Fibroblast of skin of right quadriceps (primary cell): Measurements from ENCODE around the gene SPEM2.

Source experiments
- DNase-seq: peaks from one replicate; pipeline ENCODE4 v3.0.0-alpha.2; 2013

Gene SPEM2

GRCh38 chr17:7423679-7424078 lies 1.7 kb upstream of the SPEM2 start:
- DNase-seq = no peak

DNA sequence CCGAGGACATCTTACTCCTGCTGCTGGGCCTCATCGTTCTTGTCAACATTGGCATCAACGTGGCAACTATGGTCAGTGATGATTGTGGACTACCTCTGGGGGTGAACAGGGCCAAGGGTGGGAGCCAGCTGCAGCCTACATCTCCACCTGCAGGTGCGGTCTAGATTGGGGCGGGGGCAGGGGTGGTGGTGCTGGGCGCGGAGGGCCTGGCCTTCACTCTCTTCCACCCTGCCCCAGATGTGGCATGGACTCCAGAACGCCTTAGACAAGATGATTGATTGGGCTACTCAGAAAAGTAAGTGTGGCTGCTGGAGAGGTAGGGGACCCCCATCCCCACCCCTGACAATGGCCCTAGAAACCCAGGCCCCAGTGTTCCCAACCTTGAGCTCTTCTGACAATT lies 340 bp downstream of the SPEM2 start:
- DNase-seq = no peak

GRCh38 chr17:7426203-7426863 lies 917 bp downstream of the SPEM2 start:
- DNase-seq = no peak

- DNase-seq = no peak
These were observed 1.6 kb downstream of the SPEM2 start for GRCh38 chr17:7426896-7427489.

GRCh38 chr17:7427549-7427948 lies 2.1 kb downstream of the SPEM2 start:
- no peak for DNase-seq

GRCh38 chr17:7428557-7428956 lies 3.1 kb downstream of the SPEM2 start, which contains the start of gene SPEM3:
SPEM3 (plus strand) TSS chr17:7428857; CDS start chr17:7428903, 46 bp downstream.
- DNase-seq = no peak

- no peak for DNase-seq
These were observed 4.3 kb downstream of the SPEM2 start for GRCh38 chr17:7429722-7430121.

DNA sequence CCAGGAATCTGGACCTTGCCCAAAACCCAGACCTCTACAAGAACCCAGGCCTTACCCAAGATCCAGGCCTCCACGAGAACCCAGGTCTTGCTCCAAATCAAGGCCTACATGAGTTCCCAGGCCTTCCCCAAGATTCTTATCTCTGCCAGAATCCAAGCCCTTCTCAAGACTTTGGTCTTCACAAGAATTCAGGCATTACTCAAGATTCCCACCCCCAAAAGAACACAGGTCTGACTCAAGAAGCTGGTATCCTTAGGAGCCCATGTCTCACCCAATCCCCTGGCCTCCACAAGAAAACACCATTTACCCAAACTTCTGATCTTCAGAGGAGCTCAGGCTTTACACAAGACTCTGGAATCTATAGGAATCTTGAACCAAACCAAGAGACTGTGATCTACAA lies 5.8 kb downstream of the SPEM2 start:
- no peak for DNase-seq

DNA sequence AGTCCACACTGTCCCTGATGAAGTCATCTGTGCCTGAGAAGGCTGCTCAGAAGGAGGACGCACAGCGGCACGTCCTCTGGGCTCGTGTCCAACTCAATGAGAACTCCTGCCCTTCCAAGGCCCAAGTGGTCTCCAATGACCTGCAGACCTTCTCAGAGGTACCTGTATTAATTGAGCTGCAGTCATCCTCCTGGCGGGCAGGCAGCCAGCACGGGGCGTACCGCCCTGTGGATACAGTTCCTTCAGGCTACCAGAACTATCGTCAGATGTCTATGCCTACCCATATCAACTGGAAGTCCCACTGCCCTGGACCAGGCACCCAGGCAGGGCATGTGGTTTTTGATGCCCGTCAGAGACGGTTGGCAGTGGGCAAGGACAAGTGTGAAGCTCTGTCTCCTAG lies 6.9 kb downstream of the SPEM2 start:
- DNase-seq = no peak

- DNase-seq = no peak
These were observed 10.5 kb downstream of the SPEM2 start for GRCh38 chr17:7435676-7436555.

DNA sequence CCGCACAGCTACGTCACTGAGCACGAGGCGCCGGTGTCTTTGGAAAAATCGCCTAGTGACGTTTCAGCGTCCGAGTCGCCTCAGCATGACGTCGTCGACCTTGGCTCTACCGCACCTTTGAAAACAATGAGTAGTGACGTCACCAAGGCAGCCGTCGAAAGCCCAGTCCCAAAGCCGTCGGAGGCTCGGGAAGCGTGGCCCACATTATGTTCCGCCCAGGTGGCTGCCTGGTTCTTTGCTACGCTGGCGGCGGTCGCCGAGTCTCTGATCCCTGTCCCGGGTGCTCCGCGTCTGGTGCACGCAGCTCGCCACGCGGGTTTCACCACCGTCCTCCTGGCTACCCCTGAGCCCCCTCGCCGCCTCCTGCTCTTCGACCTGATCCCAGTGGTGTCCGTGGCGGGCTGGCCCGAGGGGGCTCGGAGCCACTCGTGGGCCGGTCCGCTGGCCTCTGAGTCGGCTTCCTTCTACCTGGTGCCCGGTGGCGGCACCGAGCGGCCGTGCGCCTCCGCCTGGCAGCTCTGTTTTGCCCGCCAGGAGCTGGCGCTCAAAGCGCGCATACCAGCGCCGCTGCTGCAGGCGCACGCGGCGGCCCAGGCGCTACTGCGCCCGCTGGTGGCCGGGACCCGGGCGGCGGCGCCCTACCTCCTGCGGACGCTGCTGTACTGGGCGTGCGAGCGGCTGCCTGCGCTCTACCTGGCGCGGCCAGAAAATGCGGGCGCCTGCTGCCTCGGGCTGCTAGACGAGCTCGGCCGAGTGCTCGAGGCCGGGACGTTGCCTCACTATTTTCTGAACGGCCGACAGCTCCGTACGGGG lies 11.3 kb downstream of the SPEM2 start:
- DNase-seq = peak; percentile 73

DNA sequence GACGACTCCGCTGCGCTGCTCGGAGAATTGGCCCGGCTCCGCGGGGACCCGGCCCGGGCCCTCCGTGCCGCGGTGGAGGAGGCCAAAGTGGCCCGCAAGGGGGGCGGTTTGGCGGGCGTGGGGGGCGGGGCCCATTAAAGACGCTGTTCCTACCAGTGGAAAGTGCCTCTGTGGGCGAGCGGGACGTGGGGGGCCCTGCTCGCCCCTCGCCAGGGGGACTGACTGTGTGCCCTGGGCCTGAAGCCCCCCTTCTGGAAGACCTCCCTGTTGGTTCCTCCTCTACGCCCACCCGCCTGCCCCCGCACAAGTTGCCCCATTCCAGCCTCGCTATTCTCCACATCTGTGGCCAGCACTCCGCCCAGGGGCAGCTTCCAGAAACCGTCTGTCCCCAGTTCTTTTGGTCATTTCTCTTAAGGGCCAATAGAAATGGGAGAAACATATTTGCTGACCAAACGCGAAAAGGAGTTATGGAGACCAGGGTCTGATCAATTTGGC lies 12.0 kb downstream of the SPEM2 start:
- no peak for DNase-seq

DNA sequence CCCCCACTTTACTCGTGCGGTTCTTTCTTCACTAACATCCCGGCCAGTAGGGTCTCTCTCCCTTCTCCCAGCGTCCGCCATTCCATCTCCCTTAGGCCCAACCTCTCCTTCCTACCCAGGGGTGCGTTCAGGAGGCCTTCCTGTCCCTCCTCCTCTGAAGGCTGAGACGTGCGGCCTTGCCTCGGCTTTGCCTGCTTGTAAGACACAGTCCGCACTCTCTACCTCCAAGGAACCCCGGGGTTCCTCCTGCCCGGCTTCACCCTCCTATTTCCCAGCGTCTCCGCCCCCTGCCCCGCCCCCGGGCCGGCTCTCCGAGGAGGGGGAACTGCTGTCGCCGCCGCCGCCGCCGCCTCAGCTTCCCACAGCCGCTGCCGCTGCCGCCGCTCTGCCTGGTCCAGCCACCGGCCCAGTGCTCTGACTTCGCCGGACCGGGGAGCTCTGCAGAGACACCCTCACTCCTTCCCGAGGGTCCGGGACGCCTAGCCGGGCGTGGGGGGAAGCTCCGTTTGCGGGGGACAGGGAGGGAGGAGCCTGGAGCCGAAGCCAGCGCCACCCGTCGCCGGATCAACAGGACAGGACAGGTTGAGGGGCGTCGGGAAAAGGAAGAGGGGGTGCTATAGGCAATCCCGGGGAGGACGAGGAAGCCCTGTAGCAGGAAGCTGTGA lies 12.7 kb downstream of the SPEM2 start:
- no peak for DNase-seq

GRCh38 chr17:7438656-7439460 lies 13.4 kb downstream of the SPEM2 start:
- DNase-seq = no peak

- no peak for DNase-seq
These were observed 14.2 kb downstream of the SPEM2 start, which contains the start of gene FGF11 for GRCh38 chr17:7439462-7440112. FGF11 (plus strand) TSS chr17:7439512; CDS start chr17:7439621, 109 bp downstream.

DNA sequence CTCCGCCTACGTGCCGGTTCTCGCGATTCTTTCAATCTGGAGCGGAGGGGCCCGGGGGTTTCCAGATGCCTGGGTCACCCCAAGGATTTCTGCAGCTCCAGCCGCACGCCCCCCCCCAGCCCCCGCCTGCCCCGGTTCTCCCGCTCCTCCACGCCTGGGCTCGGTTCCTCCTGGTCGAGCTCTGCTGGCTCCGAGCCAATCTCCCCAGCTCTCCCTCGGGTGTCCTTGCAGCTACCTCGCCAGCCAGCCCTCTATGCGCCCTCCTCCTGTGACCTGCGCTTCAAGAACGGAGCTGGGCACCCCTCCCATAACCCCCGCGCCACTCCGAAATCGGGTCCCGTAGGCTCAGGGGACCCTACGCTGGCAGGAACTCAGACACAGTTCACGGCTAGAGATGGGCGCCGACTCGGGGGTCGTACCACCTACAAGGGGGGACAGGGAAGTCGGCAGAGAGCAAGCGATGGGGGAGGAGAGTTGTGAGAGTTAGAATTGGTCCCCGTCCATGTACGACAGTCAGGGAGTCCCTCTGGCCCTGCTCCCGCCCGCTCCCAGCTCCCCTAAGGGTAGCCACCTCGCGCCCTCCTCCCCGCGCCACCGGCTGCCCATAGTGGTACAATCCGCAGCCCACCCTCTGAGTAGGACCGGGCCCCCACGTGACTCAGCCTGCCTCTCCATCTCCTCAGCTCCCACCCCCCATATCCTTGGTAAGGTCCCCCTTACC lies 14.9 kb downstream of the SPEM2 start:
- DNase-seq = no peak

- DNase-seq = peak; percentile 34
These were observed 15.4 kb downstream of the SPEM2 start for GRCh38 chr17:7440834-7441195.

DNA sequence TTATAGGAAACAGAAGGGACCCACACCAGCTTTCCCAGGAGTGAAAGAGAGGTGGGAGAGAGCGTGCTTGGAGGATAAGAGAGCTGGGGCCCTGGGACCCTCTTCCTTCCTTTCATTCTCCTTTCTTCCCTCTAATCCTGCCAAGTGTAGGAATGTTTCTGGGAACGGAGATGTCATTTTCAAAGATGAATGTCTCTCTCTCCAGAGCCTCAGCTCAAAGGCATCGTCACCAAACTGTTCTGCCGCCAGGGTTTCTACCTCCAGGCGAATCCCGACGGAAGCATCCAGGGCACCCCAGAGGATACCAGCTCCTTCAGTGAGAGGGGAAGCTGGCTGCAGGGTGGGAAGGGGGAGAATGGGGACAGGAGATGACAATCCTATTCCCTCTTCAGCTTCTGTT lies 15.8 kb downstream of the SPEM2 start:
- DNase-seq = no peak

DNA sequence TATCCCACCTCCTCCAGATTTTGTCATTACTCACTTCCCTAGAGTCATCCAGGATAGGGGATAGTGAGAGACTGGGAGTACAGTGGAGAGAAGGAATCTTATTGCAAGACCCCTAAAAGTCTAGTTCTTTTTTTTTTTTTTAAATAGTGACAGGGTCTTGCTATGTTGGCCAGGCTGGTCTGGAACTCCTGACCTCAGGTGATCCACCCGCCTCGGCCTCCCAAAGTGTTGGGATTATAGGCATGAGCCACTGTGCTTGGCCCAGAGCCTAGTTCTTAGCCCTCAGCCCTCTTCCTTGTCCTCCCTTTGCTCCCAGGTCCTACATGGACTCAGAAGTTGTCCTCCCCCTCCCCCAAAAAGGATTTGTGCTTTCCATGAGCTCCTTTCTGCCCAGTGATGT lies 16.7 kb downstream of the SPEM2 start:
- no peak for DNase-seq
